Hepatocyte (in vitro differentiated cells): ENCODE results near the gene NDST1. TPM values are rescaled to one million over a fixed set of nuclear protein-coding genes. Genes with fewer than 3 reads are reported as not detected.
A peak's percentile ranks its signal among the peaks of the same experiment; 100 is the strongest.

Source experiments
- DNase-seq: peaks from one replicate; pipeline ENCODE4 v3.0.0-alpha.2; 2016; ENCODE audit warnings: low spot score
- H2AFZ ChIP-seq: fragments of 200-600 bp; sonication (generic); 2 replicates; pipeline ENCODE4 v1.6.0; 2016; ENCODE audit warnings: antibody characterized with exemption, mild to moderate bottlenecking
- H3K27ac ChIP-seq: fragments of 200-600 bp; sonication (generic); 2 replicates; pipeline ENCODE4 v1.5.1; 2016; ENCODE audit warnings: mild to moderate bottlenecking
- H3K27me3 ChIP-seq: fragments of 200-600 bp; sonication (generic); 2 replicates; pipeline ENCODE4 v1.6.1; 2016
- H3K36me3 ChIP-seq: fragments of 200-600 bp; sonication (generic); replicated peaks from 2 replicates; pipeline ENCODE4 v1.5.1; 2016; ENCODE audit warnings: low read depth; ENCODE audit not compliant: insufficient read depth
- H3K4me1 ChIP-seq: fragments of 200-600 bp; sonication (generic); 2 replicates; pipeline ENCODE4 v1.5.1; 2016; ENCODE audit warnings: mild to moderate bottlenecking, moderate library complexity; ENCODE audit not compliant: insufficient read depth
- H3K4me2 ChIP-seq: fragments of 200-600 bp; sonication (generic); 2 replicates; pipeline ENCODE4 v1.6.0; 2016
- H3K4me3 ChIP-seq: fragments of 200-600 bp; sonication (generic); 2 replicates; pipeline ENCODE4 v1.5.1; 2016; ENCODE audit warnings: mild to moderate bottlenecking
- H3K79me2 ChIP-seq: fragments of 200-600 bp; sonication (generic); 2 replicates; pipeline ENCODE4 v1.6.0; 2017; ENCODE audit warnings: mild to moderate bottlenecking
- H3K9me2 ChIP-seq: fragments of 200-600 bp; sonication (generic); replicated peaks from 2 replicates; pipeline ENCODE4 v1.6.0; 2017; ENCODE audit warnings: mild to moderate bottlenecking; ENCODE audit not compliant: insufficient read depth
- H3K9me3 ChIP-seq: fragments of 200-600 bp; sonication (generic); 2 replicates; pipeline ENCODE4 v1.5.1; 2016; ENCODE audit warnings: low read depth, mild to moderate bottlenecking
- H4K20me1 ChIP-seq: fragments of 200-600 bp; sonication (generic); 2 replicates; pipeline ENCODE4 v1.6.0; 2016; ENCODE audit warnings: mild to moderate bottlenecking; ENCODE audit not compliant: insufficient read depth, poor library complexity, severe bottlenecking
- CTCF ChIP-seq: fragments of 200-600 bp; sonication (generic); IDR thresholded peaks from 2 replicates; pipeline ENCODE4 v1.5.1; 2016; ENCODE audit warnings: antibody characterized with exemption, mild to moderate bottlenecking; ENCODE audit not compliant: poor library complexity
- EZH2 ChIP-seq: fragments of 200-600 bp; sonication (generic); IDR thresholded peaks from 2 replicates; pipeline ENCODE4 v1.6.1; 2016; ENCODE audit warnings: antibody characterized with exemption, mild to moderate bottlenecking, borderline replicate concordance
- EZH2phosphoT487 ChIP-seq: fragments of 200-600 bp; sonication (generic); IDR thresholded peaks from one replicate; pipeline ENCODE4 v1.6.1; 2018; ENCODE audit warnings: antibody characterized with exemption, mild to moderate bottlenecking, low read depth, moderate library complexity; ENCODE audit not compliant: unreplicated experiment, severe bottlenecking
- WGBS: methylation state at CpG from one replicate; pipeline ENCODE4 v1.1.6; 2016; ENCODE audit warnings: low lambda C conversion rate; ENCODE audit errors: missing lambda C conversion rate; 5-methylcytosine and 5-hydroxymethylcytosine counted together
- polyA plus RNA-seq: library from polyadenylated mRNA; unstranded; fragments of >200 nt; fragmentation: Nextera tagmentation; extraction: Ambion mirVana; gene quantifications from 2 replicates; pipeline ENCODE4 v1.2.1, GENCODE V29; 2016
- total RNA-seq: library from RNA; depleted of rRNA; stranded (reverse); fragments of >200 nt; gene quantifications from 2 replicates; pipeline ENCODE4 v1.2.3, GENCODE V29; 2014

Gene NDST1
- total and polyA plus RNA-seq, 2 experiments from 2014 or later: 42.5 to 85.1 TPM

- no peak for DNase-seq
- WGBS: 71% methylated on average over 11 of the region's 11 CpGs
- H3K4me1 ChIP-seq: peaks cover 61% of the 10 kb centered on the region
- no peak for TF ChIP-seq EZH2
- TF ChIP-seq EZH2phosphoT487: no peak
- TF ChIP-seq CTCF: no peak
- H3K9me3 ChIP-seq: no peaks in the 10 kb centered on the region
- no peak overlapping the region for H3K4me3 ChIP-seq
- H3K9me2 ChIP-seq: no peaks in the 10 kb centered on the region
- peaks cover 84% of the 10 kb centered on the region for H3K79me2 ChIP-seq
- H3K27ac ChIP-seq: peak overlapping the region; percentile 100
- H4K20me1 ChIP-seq: peaks cover 63% of the 10 kb centered on the region
- no peaks in the 10 kb centered on the region for H3K27me3 ChIP-seq
- peak overlapping the region; percentile 88 for H3K4me2 ChIP-seq
- no peak overlapping the region for H2AFZ ChIP-seq
- no peaks in the 10 kb centered on the region for H3K36me3 ChIP-seq
Observed at GRCh38 chr5:150488519-150489359, 19.2 kb upstream of the NDST1 start.

GRCh38 chr5:150489360-150490295 is 18.3 kb upstream of the NDST1 start:
- no peaks in the 10 kb centered on the region for H3K9me2 ChIP-seq
- H3K36me3 ChIP-seq: no peaks in the 10 kb centered on the region
- no peaks in the 10 kb centered on the region for H3K27me3 ChIP-seq
- 66% methylated on average over 9 of the region's 9 CpGs for WGBS
- no peaks in the 10 kb centered on the region for H3K9me3 ChIP-seq
- H3K4me3 ChIP-seq: no peak overlapping the region
- H3K79me2 ChIP-seq: peaks cover 93% of the 10 kb centered on the region
- H3K4me2 ChIP-seq: peak overlapping the region; percentile 88
- no peak overlapping the region for H2AFZ ChIP-seq
- no peak for DNase-seq
- peaks cover 63% of the 10 kb centered on the region for H4K20me1 ChIP-seq
- TF ChIP-seq CTCF (no peak), EZH2 (no peak), EZH2phosphoT487 (no peak)
- H3K27ac ChIP-seq: peak overlapping the region; percentile 100
- peaks cover 61% of the 10 kb centered on the region for H3K4me1 ChIP-seq

GRCh38 chr5:150490296-150490669 is 17.6 kb upstream of the NDST1 start:
- Histone ChIP-seq H3K79me2 (peaks cover 94% of the 10 kb centered on the region), H3K27me3 (no peaks in the 10 kb centered on the region), H2AFZ (no peak overlapping the region), H3K9me2 (no peaks in the 10 kb centered on the region), H3K4me3 (no peak overlapping the region), H3K4me2 (peak overlapping the region; percentile 41), H3K36me3 (no peaks in the 10 kb centered on the region), H4K20me1 (peaks cover 63% of the 10 kb centered on the region), H3K9me3 (no peaks in the 10 kb centered on the region), H3K4me1 (peaks cover 58% of the 10 kb centered on the region), H3K27ac (peak overlapping the region; percentile 100)
- no peak for DNase-seq
- TF ChIP-seq EZH2 (no peak), EZH2phosphoT487 (no peak), CTCF (no peak)
- 100% methylated on average over 2 of the region's 2 CpGs for WGBS
